Measurements from ENCODE around the gene GPX2.

Gene GPX2

GRCh38 chr14:64960762-64961276, 18.3 kb upstream of the GPX2 start:
- no peak for DNase-seq (ENCODE audit: extremely low read depth in 1 of 2, low read depth in 1 of 2)

- DNase-seq (ENCODE audit: extremely low read depth in 1 of 2, low read depth in 1 of 2) = no peak
Observed at GRCh38 chr14:64958743-64959142, 16.2 kb upstream of the GPX2 start.

- DNase-seq (ENCODE audit: extremely low read depth in 1 of 2, low read depth in 1 of 2) = no peak
Observed at GRCh38 chr14:64958201-64958600, 15.7 kb upstream of the GPX2 start.

GRCh38 chr14:64956697-64957406, 14.3 kb upstream of the GPX2 start:
- no peak for DNase-seq (ENCODE audit: extremely low read depth in 1 of 2, low read depth in 1 of 2)

- DNase-seq (ENCODE audit: extremely low read depth in 1 of 2, low read depth in 1 of 2) = no peak
Observed at GRCh38 chr14:64955297-64955696, 12.8 kb upstream of the GPX2 start.

- DNase-seq (ENCODE audit: extremely low read depth in 1 of 2, low read depth in 1 of 2) = no peak
Observed at GRCh38 chr14:64954491-64955240, 12.1 kb upstream of the GPX2 start.

GRCh38 chr14:64953661-64954060, 11.1 kb upstream of the GPX2 start:
- DNase-seq (ENCODE audit: extremely low read depth in 1 of 2, low read depth in 1 of 2) = no peak

- no peak for DNase-seq (ENCODE audit: extremely low read depth in 1 of 2, low read depth in 1 of 2)
Observed at GRCh38 chr14:64953310-64953654, 10.7 kb upstream of the GPX2 start.

GRCh38 chr14:64952598-64953309, 10.2 kb upstream of the GPX2 start:
- DNase-seq (ENCODE audit: extremely low read depth in 1 of 2, low read depth in 1 of 2) = no peak

- no peak for DNase-seq (ENCODE audit: extremely low read depth in 1 of 2, low read depth in 1 of 2)
Observed at GRCh38 chr14:64951724-64952123, 9.2 kb upstream of the GPX2 start.

GRCh38 chr14:64951291-64951690, 8.7 kb upstream of the GPX2 start:
- no peak for DNase-seq (ENCODE audit: extremely low read depth in 1 of 2, low read depth in 1 of 2)

- DNase-seq (ENCODE audit: extremely low read depth in 1 of 2, low read depth in 1 of 2) = no peak
Observed at GRCh38 chr14:64950889-64951288, 8.3 kb upstream of the GPX2 start.

- no peak for DNase-seq (ENCODE audit: extremely low read depth in 1 of 2, low read depth in 1 of 2)
Observed at GRCh38 chr14:64948612-64949210, 6.2 kb upstream of the GPX2 start.

GRCh38 chr14:64947710-64948611, 5.4 kb upstream of the GPX2 start:
- no peak for DNase-seq (ENCODE audit: extremely low read depth in 1 of 2, low read depth in 1 of 2)

GRCh38 chr14:64946310-64947045, 3.9 kb upstream of the GPX2 start:
- DNase-seq (ENCODE audit: extremely low read depth in 1 of 2, low read depth in 1 of 2) = no peak

GRCh38 chr14:64945431-64946178, 3.1 kb upstream of the GPX2 start:
- no peak for DNase-seq (ENCODE audit: extremely low read depth in 1 of 2, low read depth in 1 of 2)

- DNase-seq (ENCODE audit: extremely low read depth in 1 of 2, low read depth in 1 of 2) = no peak
Observed at GRCh38 chr14:64944861-64945260, 2.3 kb upstream of the GPX2 start.

GRCh38 chr14:64944041-64944440, 1.5 kb upstream of the GPX2 start:
- DNase-seq (ENCODE audit: extremely low read depth in 1 of 2, low read depth in 1 of 2) = no peak

GRCh38 chr14:64943556-64943955, 1.0 kb upstream of the GPX2 start:
- no peak for DNase-seq (ENCODE audit: extremely low read depth in 1 of 2, low read depth in 1 of 2)

Measured in stimulated activated CD8-positive, alpha-beta memory T cell treated with anti-CD3 and anti-CD28 coated beads, Interleukin-7, amount 100 ng/mL, for 48 hours (primary cell).